NCI-H748 treated with DMSO at 0.1 percent for 48 hours (cell line): ENCODE results near the gene MPL.
A peak's percentile ranks its signal among the peaks of the same experiment; 100 is the strongest.
"Not testable (repeated sequence)": the region's sequence is repeated elsewhere in the genome, so short reads cannot be mapped to it uniquely, and the experiment has no call there.

Experiments used
- DNase-seq: peaks from one replicate; lab custom pipeline; 2025; lab: John Stamatoyannopoulos, UW

Gene MPL

GRCh38 chr1:43354936-43355335 is 17.3 kb downstream of the MPL start:
- DNase-seq: no peak

- no peak for DNase-seq
Measured at GRCh38 chr1:43357251-43357650, 19.6 kb downstream of the MPL start.

- DNase-seq: peak; percentile 99
Measured at GRCh38 chr1:43358121-43358745, 20.6 kb downstream of the MPL start.

GRCh38 chr1:43358746-43359693 is 21.4 kb downstream of the MPL start, which contains the start of gene CDC20:
Gene CDC20 (plus strand): TSS chr1:43358981. CDS start chr1:43359216, 235 bp downstream.
- DNase-seq: peak; percentile 100

- no peak for DNase-seq
Measured at GRCh38 chr1:43359696-43360095, 22.1 kb downstream of the MPL start.

- no peak for DNase-seq
Measured at GRCh38 chr1:43360616-43361015, 23.0 kb downstream of the MPL start.

- DNase-seq: no peak
Measured at GRCh38 chr1:43363283-43363934, 25.8 kb downstream of the MPL start.

GRCh38 chr1:43363935-43364525 is 26.4 kb downstream of the MPL start:
- no peak for DNase-seq

- DNase-seq: no peak
Measured at GRCh38 chr1:43365678-43366077, 28.1 kb downstream of the MPL start.

GRCh38 chr1:43366179-43366578 is 28.6 kb downstream of the MPL start:
- no peak for DNase-seq

GRCh38 chr1:43366601-43367025 is 29.0 kb downstream of the MPL start:
- DNase-seq: no peak

GRCh38 chr1:43367026-43367903 is 29.6 kb downstream of the MPL start:
- peak; percentile 85 for DNase-seq

GRCh38 chr1:43367904-43368645 is 30.5 kb downstream of the MPL start, which contains the start of gene ELOVL1:
Gene ELOVL1 (minus strand): TSS chr1:43368011. CDS start chr1:43365609, 2,402 bp downstream.
- DNase-seq: peak; percentile 99

- no peak for DNase-seq
Measured at GRCh38 chr1:43368646-43369020, 31.0 kb downstream of the MPL start.

GRCh38 chr1:43369779-43370178 is 32.2 kb downstream of the MPL start:
- DNase-seq: not testable (repeated sequence)

GRCh38 chr1:43370564-43370963 is 32.9 kb downstream of the MPL start:
- no peak for DNase-seq

GRCh38 chr1:43372172-43372571 is 34.6 kb downstream of the MPL start:
- DNase-seq: no peak

GRCh38 chr1:43373066-43373940 is 35.7 kb downstream of the MPL start:
- no peak for DNase-seq

- DNase-seq: no peak
Measured at GRCh38 chr1:43376723-43377235, 39.2 kb downstream of the MPL start.
